PC-3 (cell line): ENCODE data around the gene POLD1. TPM values are rescaled to one million over a fixed set of nuclear protein-coding genes. Genes with fewer than 3 reads are reported as not detected.

Experiments used
- ATAC-seq: fragments of 200-7000 bp; cut with Tn5 transposase; 2 replicates; pipeline ENCODE4 v1.9.1; 2020; ENCODE audit warnings: mild to moderate bottlenecking, moderate library complexity
- BruUV-seq: library from RNA; stranded (reverse); fragments of 400-500 nt; replicated peaks from 2 replicates; lab custom pipeline; 2021; lab: Mats Ljungman, UMichigan
- CTCF ChIA-PET: fragments of 300-600 bp; sonication (Branson Sonifier 250); formaldehyde crosslinking; loops from one replicate; lab custom pipeline; 2022; ENCODE audit warnings: antibody characterized with exemption; lab: Charles Lee
- POLR2A ChIA-PET: fragments of 300-600 bp; sonication (Branson Sonifier 250); formaldehyde crosslinking; loops from one replicate; lab custom pipeline; 2022; ENCODE audit warnings: antibody characterized with exemption; ENCODE audit not compliant: unreplicated experiment; lab: Charles Lee
- DNase-seq: peaks from one replicate; pipeline ENCODE4 v3.0.0-alpha.2; 2015
- H2AFZ ChIP-seq: fragments of 300-600 bp; sonication (generic); 2 replicates; pipeline ENCODE4 v1.6.0; 2016; ENCODE audit warnings: antibody characterized with exemption, low read length
- H3F3A ChIP-seq: fragments of 300-600 bp; sonication (generic); one replicate; pipeline ENCODE4 v1.6.0; 2017; ENCODE audit warnings: antibody characterized with exemption, low read length, control low read depth, mild to moderate bottlenecking; ENCODE audit not compliant: unreplicated experiment
- H3K27ac ChIP-seq: fragments of 300-600 bp; sonication (generic); 2 replicates; pipeline ENCODE4 v1.5.1; 2016; ENCODE audit warnings: mild to moderate bottlenecking, low read length
- H3K27me3 ChIP-seq: fragments of 300-600 bp; sonication (generic); 2 replicates; pipeline ENCODE4 v1.6.1; 2016; ENCODE audit warnings: low read length, mixed read lengths
- H3K36me3 ChIP-seq: fragments of 300-600 bp; sonication (generic); 2 replicates; pipeline ENCODE4 v1.6.1; 2016; ENCODE audit warnings: low read depth, mixed run types, low read length, mixed read lengths
- H3K4me1 ChIP-seq: fragments of 300-600 bp; sonication (generic); 2 replicates; pipeline ENCODE4 v1.5.1; 2016; ENCODE audit warnings: low read length; ENCODE audit not compliant: insufficient read depth
- H3K4me2 ChIP-seq: fragments of 300-600 bp; sonication (generic); 2 replicates; pipeline ENCODE4 v1.6.0; 2016; ENCODE audit warnings: low read length
- H3K4me3 ChIP-seq: fragments of 300-600 bp; sonication (generic); 2 replicates; pipeline ENCODE4 v1.5.1; 2016; ENCODE audit warnings: mild to moderate bottlenecking, low read length, mixed read lengths
- H3K79me2 ChIP-seq: fragments of 300-600 bp; sonication (generic); 2 replicates; pipeline ENCODE4 v1.6.1; 2017; ENCODE audit warnings: low read length, mixed read lengths
- H3K9ac ChIP-seq: fragments of 300-600 bp; sonication (generic); 2 replicates; pipeline ENCODE4 v1.6.0; 2016; ENCODE audit warnings: mild to moderate bottlenecking, low read length
- H3K9me2 ChIP-seq: fragments of 300-600 bp; sonication (generic); replicated peaks from 2 replicates; pipeline ENCODE4 v1.6.1; 2016; ENCODE audit warnings: mixed run types, low read length, mixed read lengths
- H3K9me3 ChIP-seq: fragments of 300-600 bp; sonication (generic); 2 replicates; pipeline ENCODE4 v1.6.1; 2016; ENCODE audit warnings: low read length, mixed read lengths
- H4K20me1 ChIP-seq: fragments of 300-600 bp; sonication (generic); 2 replicates; pipeline ENCODE4 v1.6.1; 2016; ENCODE audit warnings: low read length, mixed read lengths
- CTCF ChIP-seq: fragments of 300-600 bp; sonication (generic); conservative IDR thresholded peaks from 2 replicates; pipeline ENCODE4 v1.5.1; 2017; ENCODE audit warnings: antibody characterized with exemption, low read depth, mild to moderate bottlenecking, low read length
- EZH2 ChIP-seq: fragments of 300-600 bp; sonication (generic); IDR thresholded peaks from one replicate; pipeline ENCODE4 v1.6.1; 2017; ENCODE audit warnings: antibody characterized with exemption, mild to moderate bottlenecking, low read length; ENCODE audit not compliant: unreplicated experiment
- EZH2phosphoT487 ChIP-seq: fragments of 300-600 bp; sonication (generic); IDR thresholded peaks from 2 replicates; pipeline ENCODE4 v1.6.1; 2018; ENCODE audit warnings: mild to moderate bottlenecking, antibody characterized with exemption, low read length, borderline replicate concordance
- intact Hi-C: fragments of 100-400 bp; cut with micrococcal nuclease; formaldehyde crosslinking; loops from 2 replicates; pipeline ENCODE4 v1.9.0; 2023
- total RNA-seq: library from RNA; depleted of rRNA; stranded (reverse); fragments of >200 nt; gene quantifications from 2 replicates; pipeline ENCODE4 v1.2.3, GENCODE V29; 2014

POLD1 gene
- total RNA-seq, 1 experiment from 2014 or later = 165 TPM

- intact Hi-C loops = loop anchor here (1.0 kb wide), 3 partner anchors 77 to 104 kb away; partner anchors contain the start of gene POLD1
- no peaks in the 10 kb centered on the region for H3F3A ChIP-seq
- no peaks in the 10 kb centered on the region for H3K36me3 ChIP-seq
- no peaks in the 10 kb centered on the region for H3K9me2 ChIP-seq
- ATAC-seq (peak; percentile 87), DNase-seq (peak; percentile 88)
- peaks cover 7% of the 10 kb centered on the region; the same call in 1 of the 2 replicates for H3K27me3 ChIP-seq
- no TSS peak for BruUV-seq
- no peaks in the 10 kb centered on the region for H3K79me2 ChIP-seq
- H3K9me3 ChIP-seq = no peaks in the 10 kb centered on the region
- no peaks in the 10 kb centered on the region for H4K20me1 ChIP-seq
- TF ChIP-seq CTCF (peak; percentile 91), EZH2phosphoT487 (no peak)
- H3K27ac ChIP-seq = no peak overlapping the region
- 0 out of 2 replicates have a peak, but pooled peaks cover 6% of the 10 kb centered on the region for H3K4me1 ChIP-seq
- H2AFZ ChIP-seq = peak overlapping the region; percentile 87
- no peak overlapping the region for H3K9ac ChIP-seq
- ChIA-PET POLR2A (no interaction called here), CTCF (interaction anchor here (0.6 to 1.5 kb wide), 4 partner anchors 93 to 183 kb away, joined by 3 to 5 read pairs (median 4); no protein-coding TSS in a partner anchor)
- peak overlapping the region; percentile 80 for H3K4me2 ChIP-seq
- H3K4me3 ChIP-seq = peak overlapping the region; percentile 47
These were observed 77.1 kb downstream of the POLD1 start for GRCh38 chr19:50461066-50461875.

- Histone ChIP-seq H3K9ac (no peak overlapping the region), H4K20me1 (no peaks in the 10 kb centered on the region), H2AFZ (no peak overlapping the region), H3K9me2 (no peaks in the 10 kb centered on the region), H3K4me3 (no peak overlapping the region), H3F3A (no peaks in the 10 kb centered on the region), H3K4me1 (0 out of 2 replicates have a peak, but pooled peaks cover 6% of the 10 kb centered on the region), H3K27me3 (no peaks in the 10 kb centered on the region), H3K27ac (no peak overlapping the region), H3K4me2 (no peak overlapping the region), H3K9me3 (no peaks in the 10 kb centered on the region), H3K79me2 (no peaks in the 10 kb centered on the region), H3K36me3 (no peaks in the 10 kb centered on the region)
- ATAC-seq (no peak), DNase-seq (no peak)
- POLR2A ChIA-PET = no interaction called here
- CTCF ChIA-PET = no interaction called here
- BruUV-seq = no TSS peak
- no peak for TF ChIP-seq EZH2
- TF ChIP-seq CTCF = no peak
- no peak for TF ChIP-seq EZH2phosphoT487
- intact Hi-C loops = no loop called here
These were observed 78.8 kb downstream of the POLD1 start for GRCh38 chr19:50462970-50463369.

GRCh38 chr19:50464348-50464747, 80.2 kb downstream of the POLD1 start:
- H2AFZ ChIP-seq = no peak overlapping the region
- ChIA-PET CTCF (no interaction called here), POLR2A (no interaction called here)
- ATAC-seq = no peak
- TF ChIP-seq CTCF (no peak), EZH2 (no peak), EZH2phosphoT487 (no peak)
- H3K36me3 ChIP-seq = no peaks in the 10 kb centered on the region
- H3K4me2 ChIP-seq = no peak overlapping the region
- no peak overlapping the region for H3K27ac ChIP-seq
- no peaks in the 10 kb centered on the region for H4K20me1 ChIP-seq
- H3K9ac ChIP-seq = no peak overlapping the region
- intact Hi-C loops = no loop called here
- no peaks in the 10 kb centered on the region for H3K79me2 ChIP-seq
- 0 out of 2 replicates have a peak, but pooled peaks cover 6% of the 10 kb centered on the region for H3K4me1 ChIP-seq
- no peaks in the 10 kb centered on the region for H3K27me3 ChIP-seq
- DNase-seq = no peak
- H3K9me3 ChIP-seq = no peaks in the 10 kb centered on the region
- no peaks in the 10 kb centered on the region for H3F3A ChIP-seq
- no TSS peak for BruUV-seq
- no peaks in the 10 kb centered on the region for H3K9me2 ChIP-seq
- H3K4me3 ChIP-seq = no peak overlapping the region
